Testis (tissue), 2 donors: ENCODE data around the gene SPINT1.

Experiments
- CTCF ChIP-seq, 3 experiments: fragments of 450-650 bp in 2 of 3; fragments of 200-600 bp in 1 of 3; sonication (generic) in 1 of 3; IDR thresholded peaks; one replicate each; pipeline ENCODE4 v1.5.1; 2016 to 2019; ENCODE audit warnings: antibody characterized with exemption in 3 of 3, mild to moderate bottlenecking in 2 of 3, moderate library complexity in 1 of 3
- POLR2A ChIP-seq: fragments of 450-650 bp; IDR thresholded peaks from one replicate; pipeline ENCODE4 v1.6.1; 2017; ENCODE audit warnings: antibody characterized with exemption, mild to moderate bottlenecking, moderate library complexity

- TF ChIP-seq CTCF (IDR thresholded peaks at IDR 0.05) (no peak), POLR2A (no peak)
These were observed 10.3 kb downstream of the SPINT1 start for GRCh38 chr15:40854161-40854560.
